B cell (primary cell): ENCODE results near the gene KLK14.

ENCODE experiments used
- CTCF ChIP-seq: fragments of 200-600 bp; IDR thresholded peaks from one replicate; pipeline ENCODE4 v1.8.0; 2022; ENCODE audit warnings: antibody characterized with exemption, mild to moderate bottlenecking
- EZH2 ChIP-seq: IDR thresholded peaks from 2 replicates; pipeline ENCODE4 v1.6.1; 2012; ENCODE audit warnings: borderline replicate concordance, low read depth, mild to moderate bottlenecking, moderate library complexity, low read length; ENCODE audit not compliant: insufficient read depth, poor library complexity, severe bottlenecking

- TF ChIP-seq EZH2, result no peak
- no peak for TF ChIP-seq CTCF
Measured at GRCh38 chr19:51097796-51098195, 15.1 kb upstream of the KLK14 start.
